H1 (cell line): ENCODE data around the gene THBD. TPM values are rescaled to one million over a fixed set of nuclear protein-coding genes. Genes with fewer than 3 reads are reported as not detected.

ENCODE experiments used
- CTCF ChIA-PET: fragments of 300-600 bp; sonication (Branson Sonifier 250); formaldehyde crosslinking; loops from one replicate; lab custom pipeline; 2021; ENCODE audit not compliant: partially characterized antibody; lab: Charles Lee
- POLR2A ChIA-PET: fragments of 300-600 bp; sonication (Branson Sonifier 250); formaldehyde crosslinking; loops from one replicate; lab custom pipeline; 2021; ENCODE audit warnings: inconsistent platforms; ENCODE audit not compliant: partially characterized antibody; lab: Charles Lee
- DNase-seq, 2 experiments: peaks; one replicate each; pipeline versions ENCODE4 v3.0.0 to v3.0.0-alpha.2; 2010 to 2022; ENCODE audit warnings: low spot score in 2 of 2, low read depth in 1 of 2, mixed read lengths in 1 of 2
- FAIRE-seq: peaks from 2 replicates; lab custom pipeline; 2011; peaks lifted over from hg19 to GRCh38; lab: Jason Lieb, UNC
- H2AFZ ChIP-seq: 2 replicates; pipeline ENCODE4 v1.8.1; 2012; ENCODE audit warnings: low read length, inconsistent platforms
- H2AK5ac ChIP-seq: 2 replicates; pipeline ENCODE4 v1.6.1; 2013; ENCODE audit warnings: low read depth, low read length
- H2BK120ac ChIP-seq: replicated peaks from 2 replicates; pipeline ENCODE3; 2013; ENCODE audit warnings: low read depth, low read length, inconsistent platforms
- H2BK12ac ChIP-seq: 2 replicates; pipeline ENCODE4 v1.6.1; 2013; ENCODE audit warnings: low read depth, low read length
- H2BK15ac ChIP-seq: 2 replicates; pipeline ENCODE4 v1.6.1; 2013; ENCODE audit warnings: low read length
- H2BK20ac ChIP-seq: 2 replicates; pipeline ENCODE4 v1.6.1; 2013; ENCODE audit warnings: low read length
- H2BK5ac ChIP-seq: 2 replicates; pipeline ENCODE4 v1.6.1; 2013; ENCODE audit warnings: low read depth, low read length
- H3K14ac ChIP-seq: 2 replicates; pipeline ENCODE4 v1.6.1; 2013; ENCODE audit warnings: inconsistent platforms; ENCODE audit not compliant: insufficient read length
- H3K18ac ChIP-seq: 2 replicates; pipeline ENCODE4 v1.6.1; 2013; ENCODE audit warnings: low read length; ENCODE audit errors: extremely low read depth
- H3K23ac ChIP-seq: 2 replicates; pipeline ENCODE4 v1.6.1; 2013; ENCODE audit warnings: inconsistent platforms; ENCODE audit not compliant: insufficient read length
- H3K23me2 ChIP-seq: 2 replicates; pipeline ENCODE4 v1.6.1; 2013; ENCODE audit warnings: low read depth, low read length
- H3K27ac ChIP-seq: 2 replicates; pipeline ENCODE4 v1.6.1; 2011; ENCODE audit warnings: low read depth, low read length, inconsistent platforms
- H3K27me3 ChIP-seq, 4 experiments: replicated peaks in 1 of 4; 1 replicate in 1 of 4; 2 replicates in 3 of 4; pipeline versions ENCODE4 v1.6.1 to v1.8.1; 2011 to 2013; ENCODE audit warnings: low read length in 3 of 4, mild to moderate bottlenecking in 3 of 4, inconsistent platforms in 2 of 4, mixed read lengths in 2 of 4, moderate library complexity in 1 of 4; ENCODE audit not compliant: control insufficient read depth in 3 of 4, insufficient read depth in 3 of 4; ENCODE audit errors: extremely low read depth in 1 of 4
- H3K36me3 ChIP-seq, 4 experiments: 2 replicates each; pipeline versions ENCODE4 v1.6.1 to v1.8.1; 2011 to 2013; ENCODE audit warnings: mild to moderate bottlenecking in 4 of 4, low read length in 3 of 4, moderate library complexity in 2 of 4, control low read depth in 1 of 4, inconsistent platforms in 1 of 4; ENCODE audit not compliant: insufficient read depth in 4 of 4, control insufficient read depth in 2 of 4
- H3K4ac ChIP-seq: replicated peaks from 2 replicates; pipeline ENCODE3; 2013; ENCODE audit warnings: low read length, low read depth, mixed read lengths, inconsistent platforms; ENCODE audit not compliant: insufficient read length
- H3K4me1 ChIP-seq, 4 experiments: replicated peaks in 1 of 4; 1 replicate in 1 of 4; 2 replicates in 3 of 4; pipeline versions ENCODE4 v1.6.1 to v1.8.1; 2011 to 2013; ENCODE audit warnings: low read length in 3 of 4, inconsistent platforms in 2 of 4, mixed read lengths in 1 of 4; ENCODE audit not compliant: insufficient read depth in 4 of 4, control insufficient read depth in 3 of 4
- H3K4me2 ChIP-seq, 2 experiments: 2 replicates each; pipeline versions ENCODE4 v1.6.1 to v1.8.1; 2011 to 2013; ENCODE audit warnings: low read depth in 2 of 2, low read length in 2 of 2, control low read depth in 1 of 2, inconsistent platforms in 1 of 2, mild to moderate bottlenecking in 1 of 2; ENCODE audit not compliant: insufficient read depth in 1 of 2
- H3K4me3 ChIP-seq, 4 experiments: fragments of 200-600, 300-600 bp in 1 of 4; sonication (generic), shearing (Covaris generic), sonication (Bioruptor Twin) in 1 of 4; 2 replicates each; pipeline versions ENCODE4 v1.5.1 to v1.8.1; 2011 to 2016; ENCODE audit warnings: low read length in 4 of 4, low read depth in 3 of 4, control low read depth in 2 of 4, inconsistent platforms in 2 of 4, mild to moderate bottlenecking in 2 of 4, mixed read lengths in 1 of 4, moderate library complexity in 1 of 4; ENCODE audit not compliant: insufficient read depth in 2 of 4; ENCODE audit errors: extremely low read depth in 1 of 4
- H3K56ac ChIP-seq: replicated peaks from 2 replicates; pipeline ENCODE3; 2013; ENCODE audit warnings: low read depth, mild to moderate bottlenecking, mixed read lengths, low read length, inconsistent platforms; ENCODE audit not compliant: insufficient read length
- H3K79me1 ChIP-seq: 2 replicates; pipeline ENCODE4 v1.6.1; 2013; ENCODE audit warnings: low read depth, low read length, control low read depth
- H3K79me2 ChIP-seq, 2 experiments: 2 replicates each; pipeline versions ENCODE4 v1.6.1 to v1.8.1; 2012 to 2013; ENCODE audit warnings: low read length in 2 of 2, mild to moderate bottlenecking in 2 of 2, inconsistent platforms in 1 of 2; ENCODE audit not compliant: insufficient read depth in 2 of 2, control insufficient read depth in 1 of 2
- H3K9ac ChIP-seq, 4 experiments: replicated peaks in 1 of 4; 1 replicate in 1 of 4; 2 replicates in 3 of 4; pipeline versions ENCODE4 v1.6.1 to v1.8.1; 2011 to 2013; ENCODE audit warnings: low read depth in 3 of 4, low read length in 3 of 4, control low read depth in 2 of 4, mild to moderate bottlenecking in 2 of 4, moderate library complexity in 2 of 4, inconsistent platforms in 1 of 4; ENCODE audit errors: extremely low read depth in 1 of 4
- H3K9me3 ChIP-seq, 2 experiments: 2 replicates each; pipeline versions ENCODE4 v1.6.1 to v1.8.1; 2012 to 2013; ENCODE audit warnings: mild to moderate bottlenecking in 2 of 2, moderate library complexity in 2 of 2, control low read depth in 1 of 2, inconsistent platforms in 1 of 2, low read depth in 1 of 2, low read length in 1 of 2, mixed read lengths in 1 of 2; ENCODE audit not compliant: insufficient read depth in 2 of 2
- H4K20me1 ChIP-seq, 2 experiments: replicated peaks in 1 of 2; 2 replicates each; pipeline versions ENCODE3 to v1.8.1; 2011 to 2013; ENCODE audit warnings: inconsistent platforms in 2 of 2, low read length in 2 of 2, mild to moderate bottlenecking in 1 of 2; ENCODE audit not compliant: insufficient read depth in 2 of 2, control insufficient read depth in 1 of 2
- H4K5ac ChIP-seq: 2 replicates; pipeline ENCODE4 v1.6.1; 2013; ENCODE audit warnings: low read length, low read depth, mixed read lengths, inconsistent platforms; ENCODE audit not compliant: insufficient read length
- H4K8ac ChIP-seq: 2 replicates; pipeline ENCODE4 v1.8.0; 2013; ENCODE audit warnings: mild to moderate bottlenecking, moderate library complexity, low read length, inconsistent platforms; ENCODE audit not compliant: insufficient read depth; ENCODE audit errors: extremely low read depth
- H4K91ac ChIP-seq: replicated peaks from 2 replicates; pipeline ENCODE3; 2013; ENCODE audit warnings: low read length, mixed read lengths, inconsistent platforms; ENCODE audit not compliant: insufficient read length
- CREB1 ChIP-seq: IDR thresholded peaks from 2 replicates; pipeline ENCODE4 v1.6.1; 2012; ENCODE audit warnings: inconsistent platforms
- HDAC2 ChIP-seq, 2 experiments: fragments of 300-600 bp in 1 of 2; sonication (generic) in 1 of 2; IDR thresholded peaks; 2 replicates each; pipeline ENCODE4 v1.6.1; 2011 to 2012; ENCODE audit warnings: low read depth in 2 of 2, low read length in 2 of 2, mild to moderate bottlenecking in 2 of 2, moderate library complexity in 2 of 2, borderline replicate concordance in 1 of 2, inconsistent platforms in 1 of 2
- HDAC6 ChIP-seq: IDR thresholded peaks from one replicate; pipeline ENCODE4 v1.7.1; 2012; ENCODE audit warnings: low read depth, mild to moderate bottlenecking, inconsistent platforms, low read length, moderate library complexity
- KDM4A ChIP-seq: IDR thresholded peaks from one replicate; pipeline ENCODE4 v1.7.1; 2012; ENCODE audit warnings: low read depth, mild to moderate bottlenecking, moderate library complexity, low read length, inconsistent platforms; ENCODE audit not compliant: severe bottlenecking
- NRF1 ChIP-seq: IDR thresholded peaks from 2 replicates; pipeline ENCODE4 v1.6.1; 2011; ENCODE audit warnings: mild to moderate bottlenecking, low read depth, low read length, improper control_type of control experiment
- RAD21 ChIP-seq, 2 experiments: IDR thresholded peaks in 1 of 2; conservative IDR thresholded peaks in 1 of 2; 2 replicates each; pipeline ENCODE4 v1.6.1; 2011; ENCODE audit warnings: low read depth in 2 of 2, low read length in 2 of 2, improper control_type of control experiment in 1 of 2, inconsistent platforms in 1 of 2, mild to moderate bottlenecking in 1 of 2, moderate library complexity in 1 of 2
- RFX5 ChIP-seq: IDR thresholded peaks from 2 replicates; pipeline ENCODE4 v1.6.1; 2011; ENCODE audit warnings: low read depth, low read length, improper control_type of control experiment, borderline replicate concordance
- RXRA ChIP-seq: IDR thresholded peaks from 2 replicates; pipeline ENCODE4 v1.6.1; 2011; ENCODE audit warnings: low read depth, mild to moderate bottlenecking, low read length, moderate library complexity; ENCODE audit not compliant: insufficient read depth
- SAP30 ChIP-seq: fragments of 300-600 bp; sonication (generic); IDR thresholded peaks from 2 replicates; pipeline ENCODE4 v1.7.1; 2012; ENCODE audit warnings: low read length, moderate library complexity, mild to moderate bottlenecking, inconsistent platforms; ENCODE audit not compliant: insufficient read depth, insufficient replicate concordance
- WGBS, 2 experiments: shearing (Covaris generic) in 1 of 2; methylation state at CpG; one replicate each; pipeline versions ENCODE4 v1.1.6 to v1.1.7; 2013 to 2015; ENCODE audit warnings: low lambda C conversion rate in 2 of 2, mixed read lengths in 2 of 2, inconsistent platforms in 1 of 2, low coverage in 1 of 2, missing lambda C conversion rate in 1 of 2; ENCODE audit not compliant: insufficient replicate concordance in 2 of 2, insufficient coverage in 1 of 2, insufficient read length in 1 of 2; ENCODE audit errors: extremely low coverage in 1 of 2, missing lambda C conversion rate in 1 of 2; 5-methylcytosine and 5-hydroxymethylcytosine counted together
- polyA plus RNA-seq, 7 experiments: library from polyadenylated mRNA; depleted of rRNA in 3 of 7; stranded (reverse) in 5 of 7; unstranded in 2 of 7; fragments of >200 nt in 5 of 7; fragments of 200-250 nt in 2 of 7; gene quantifications; 1 replicate in 5 of 7; 2 replicates in 1 of 7; 4 replicates in 1 of 7; pipeline versions ENCODE4 v1.2.1 to v1.2.3, GENCODE V29; 2011 to 2013; ENCODE audit warnings: missing spikeins in 2 of 7, mixed read lengths in 2 of 7
- total RNA-seq: library from RNA; stranded (reverse); fragmentation: NEBNext Ultra II Directional; extraction: Animal tissue kit (Norgen Biotek cat#: 25700); gene quantifications from 2 replicates; pipeline ENCODE4 v1.2.1, GENCODE V29; 2021
- TF ChIP-seq, protein P1 (sequence below): IDR thresholded peaks from 2 replicates; pipeline ENCODE4 v1.6.1; 2012; ENCODE audit warnings: low read length, inconsistent platforms

Gene THBD
- total and polyA plus RNA-seq, 2 of the 8 experiments (the other 6 are each of a cell fraction or from before 2014, with no cell fraction given): 0.21 to 0.43 TPM

DNA sequence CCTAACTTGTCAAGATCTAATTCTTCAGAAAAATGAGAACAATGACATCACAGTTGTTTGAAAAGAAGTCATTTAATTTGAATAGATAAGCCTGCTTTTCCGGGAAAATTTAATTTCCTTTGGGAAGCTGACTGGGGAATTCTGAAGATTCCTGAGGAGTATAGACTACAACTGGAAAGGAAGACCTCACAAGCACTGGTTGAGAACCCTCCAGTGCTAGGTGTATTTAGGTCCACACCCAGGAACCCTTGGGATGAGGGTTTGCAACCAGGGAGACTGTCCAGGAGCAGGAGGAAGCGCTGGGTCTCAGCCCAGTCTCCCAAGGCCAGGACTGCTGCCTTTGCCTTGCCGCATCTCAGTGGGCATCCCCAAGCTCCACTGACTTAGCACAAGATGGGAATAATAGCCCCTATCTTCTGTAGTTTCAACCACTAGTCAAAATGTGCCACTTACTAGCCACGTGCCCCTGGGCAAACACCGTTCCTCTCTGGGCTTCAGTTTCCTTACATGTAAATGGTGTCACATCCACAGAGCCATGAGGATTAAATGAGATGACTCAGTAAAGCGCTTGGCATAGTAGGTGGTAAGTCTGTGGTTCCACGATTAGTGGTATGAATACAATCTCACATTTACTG, 43.5 kb upstream of the THBD start:
- no peak for FAIRE-seq
- peaks cover 0 to 4% (median 2%) of the 10 kb centered on the region in 4 experiments; a peak in 3 of 7 replicates for H3K4me1 ChIP-seq
- POLR2A ChIA-PET: interaction anchor here (0.9 kb wide), 1 partner anchor 7 kb away, joined by 3 read pairs; no protein-coding TSS in a partner anchor
- no peak for TF ChIP-seq RXRA
- TF ChIP-seq HDAC6: no peak
- TF ChIP-seq HDAC2 (IDR thresholded peaks at IDR 0.05; ENCODE audit: borderline replicate concordance in 1 of 2, low read depth in 2 of 2, low read length in 2 of 2): no peak
- no peak for TF ChIP-seq RFX5
- no peak for TF ChIP-seq RAD21 (IDR thresholded peaks at IDR 0.05 in 1 of 2, conservative IDR thresholded peaks at IDR 0.05 in 1 of 2; ENCODE audit: low read depth in 2 of 2, low read length in 2 of 2)
- TF ChIP-seq CREB1: no peak
- TF ChIP-seq SAP30: no peak
- TF ChIP-seq NRF1: no peak
- TF ChIP-seq, protein P1, sequence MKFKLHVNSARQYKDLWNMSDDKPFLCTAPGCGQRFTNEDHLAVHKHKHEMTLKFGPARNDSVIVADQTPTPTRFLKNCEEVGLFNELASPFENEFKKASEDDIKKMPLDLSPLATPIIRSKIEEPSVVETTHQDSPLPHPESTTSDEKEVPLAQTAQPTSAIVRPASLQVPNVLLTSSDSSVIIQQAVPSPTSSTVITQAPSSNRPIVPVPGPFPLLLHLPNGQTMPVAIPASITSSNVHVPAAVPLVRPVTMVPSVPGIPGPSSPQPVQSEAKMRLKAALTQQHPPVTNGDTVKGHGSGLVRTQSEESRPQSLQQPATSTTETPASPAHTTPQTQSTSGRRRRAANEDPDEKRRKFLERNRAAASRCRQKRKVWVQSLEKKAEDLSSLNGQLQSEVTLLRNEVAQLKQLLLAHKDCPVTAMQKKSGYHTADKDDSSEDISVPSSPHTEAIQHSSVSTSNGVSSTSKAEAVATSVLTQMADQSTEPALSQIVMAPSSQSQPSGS: no peak
- no peak for TF ChIP-seq KDM4A

More for the DNA sequence above, 43.5 kb upstream of the THBD start:
- Histone ChIP-seq H3K18ac (no peak overlapping the region), H2BK15ac (no peak overlapping the region), H3K79me1 (no peaks in the 10 kb centered on the region), H3K27me3 (no peaks in the 10 kb centered on the region), H3K9me3 (no peaks in the 10 kb centered on the region), H2BK20ac (no peak overlapping the region), H3K4me3 (no peak overlapping the region), H4K91ac (no peak overlapping the region), H4K8ac (no peak overlapping the region), H2AFZ (no peak overlapping the region), H3K36me3 (no peaks in the 10 kb centered on the region), H3K4ac (no peak overlapping the region), H3K9ac (no peak overlapping the region), H3K23me2 (no peaks in the 10 kb centered on the region), H3K14ac (no peak overlapping the region), H2BK12ac (no peak overlapping the region), H3K27ac (no peak overlapping the region), H2AK5ac (no peak overlapping the region), H2BK120ac (no peak overlapping the region), H3K56ac (no peak overlapping the region), H3K79me2 (no peaks in the 10 kb centered on the region), H3K23ac (no peak overlapping the region), H3K4me2 (no peak overlapping the region), H4K5ac (no peak overlapping the region), H2BK5ac (no peak overlapping the region), H4K20me1 (no peaks in the 10 kb centered on the region)
- DNase-seq: no peak
- WGBS, 2 experiments: 88% methylated on average over 7 of the region's 7 CpGs; no CpG with 5 or more reads in 1 of the 2 experiments
- CTCF ChIA-PET: interaction anchor here (1.0 to 3.4 kb wide), 5 partner anchors 9 to 71 kb away, joined by 3 to 14 read pairs (median 5); no protein-coding TSS in a partner anchor
